HG02870 (cell line): ENCODE results near the gene PHACTR4.
"Not testable (repeated sequence)": the region's sequence is repeated elsewhere in the genome, so short reads cannot be mapped to it uniquely, and the experiment has no call there.

Source experiments
- ATAC-seq: cut with Tn5 transposase; IDR thresholded peaks from one replicate; pipeline ENCODE4 v1.9.1; 2021; ENCODE audit warnings: mild to moderate bottlenecking, moderate library complexity; ENCODE audit not compliant: unreplicated experiment

PHACTR4 gene

GRCh38 chr1:28428012-28428411, 58.5 kb downstream of the PHACTR4 start:
- no peak for ATAC-seq

GRCh38 chr1:28428990-28429520, 59.5 kb downstream of the PHACTR4 start:
- ATAC-seq, result no peak

- ATAC-seq, result no peak
Observed at GRCh38 chr1:28436211-28436769, 66.8 kb downstream of the PHACTR4 start.

- no peak for ATAC-seq
Observed at GRCh38 chr1:28437264-28437923, 67.9 kb downstream of the PHACTR4 start.

GRCh38 chr1:28437924-28438699, 68.6 kb downstream of the PHACTR4 start:
- ATAC-seq, result no peak

- ATAC-seq, result no peak
Observed at GRCh38 chr1:28439320-28439719, 69.8 kb downstream of the PHACTR4 start.

GRCh38 chr1:28441674-28442073, 72.1 kb downstream of the PHACTR4 start:
- ATAC-seq, result no peak

GRCh38 chr1:28443550-28443949, 74.0 kb downstream of the PHACTR4 start:
- no peak for ATAC-seq

- ATAC-seq, result no peak
Observed at GRCh38 chr1:28447679-28448078, 78.1 kb downstream of the PHACTR4 start.

GRCh38 chr1:28448094-28448611, 78.6 kb downstream of the PHACTR4 start:
- not testable (repeated sequence) for ATAC-seq

GRCh38 chr1:28449904-28450303, 80.4 kb downstream of the PHACTR4 start:
- no peak for ATAC-seq

- no peak for ATAC-seq
Observed at GRCh38 chr1:28450561-28450960, 81.0 kb downstream of the PHACTR4 start.

- no peak for ATAC-seq
Observed at GRCh38 chr1:28451011-28451410, 81.5 kb downstream of the PHACTR4 start.

GRCh38 chr1:28456078-28456477, 86.5 kb downstream of the PHACTR4 start:
- no peak for ATAC-seq

GRCh38 chr1:28457678-28458077, 88.1 kb downstream of the PHACTR4 start:
- no peak for ATAC-seq

GRCh38 chr1:28458237-28459228, 89.0 kb downstream of the PHACTR4 start:
- ATAC-seq, result no peak

- ATAC-seq, result no peak
Observed at GRCh38 chr1:28466226-28466778, 96.8 kb downstream of the PHACTR4 start.

GRCh38 chr1:28470146-28470545, 100.6 kb downstream of the PHACTR4 start:
- ATAC-seq, result no peak

- not testable (repeated sequence) for ATAC-seq
Observed at GRCh38 chr1:28479497-28479896, 110.0 kb downstream of the PHACTR4 start.

- ATAC-seq, result no peak
Observed at GRCh38 chr1:28480308-28480707, 110.8 kb downstream of the PHACTR4 start.
